Measurements from ENCODE around the gene HNRNPL.

- TF ChIP-seq MAX (IDR thresholded peaks at IDR 0.05; ENCODE audit: low read depth, low read length): no peak
- no peak for TF ChIP-seq ZNF207 (IDR thresholded peaks at IDR 0.05; ENCODE audit: borderline replicate concordance)
- no peak for TF ChIP-seq EGR1 (IDR thresholded peaks at IDR 0.05; ENCODE audit: borderline replicate concordance in 1 of 2, low read depth in 2 of 2, low read length in 2 of 2)
- TF ChIP-seq CTCF (IDR thresholded peaks at IDR 0.05 in 2 of 3, conservative IDR thresholded peaks at IDR 0.05 in 1 of 3; ENCODE audit: control insufficient read depth in 2 of 3, extremely low read depth in 1 of 3, insufficient read depth in 1 of 3, low read depth in 3 of 3, low read length in 3 of 3): no peak
- TF ChIP-seq SREBF1 (IDR thresholded peaks at IDR 0.05; ENCODE audit: low read length): no peak
Observed at GRCh38 chr19:38894968-38895367, 45.2 kb upstream of the HNRNPL start.
